ENCODE results near the gene STIM2.

The STIM2 gene

DNA sequence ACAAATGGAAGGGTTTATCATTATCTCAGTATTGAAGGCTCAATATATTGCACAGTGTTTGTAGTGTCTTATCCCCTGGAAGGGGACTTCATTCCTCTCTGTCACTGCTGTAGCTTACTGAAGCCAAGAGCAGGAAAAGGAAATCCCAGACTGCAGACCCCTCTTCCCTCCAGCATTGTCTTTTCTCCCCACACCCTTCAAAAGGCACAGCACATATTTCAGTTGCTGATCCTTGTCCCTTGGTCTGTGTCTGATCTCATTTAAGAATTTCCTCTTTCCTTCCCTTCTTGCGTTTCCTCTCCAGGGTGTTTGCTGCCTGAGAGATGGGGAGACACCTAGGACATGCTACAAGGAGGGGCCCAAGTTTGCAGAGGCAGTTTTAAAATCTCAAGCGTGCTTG, 40.1 kb downstream of the STIM2 start:
- no peak for DNase-seq (ENCODE audit: low read depth, low spot score)

DNA sequence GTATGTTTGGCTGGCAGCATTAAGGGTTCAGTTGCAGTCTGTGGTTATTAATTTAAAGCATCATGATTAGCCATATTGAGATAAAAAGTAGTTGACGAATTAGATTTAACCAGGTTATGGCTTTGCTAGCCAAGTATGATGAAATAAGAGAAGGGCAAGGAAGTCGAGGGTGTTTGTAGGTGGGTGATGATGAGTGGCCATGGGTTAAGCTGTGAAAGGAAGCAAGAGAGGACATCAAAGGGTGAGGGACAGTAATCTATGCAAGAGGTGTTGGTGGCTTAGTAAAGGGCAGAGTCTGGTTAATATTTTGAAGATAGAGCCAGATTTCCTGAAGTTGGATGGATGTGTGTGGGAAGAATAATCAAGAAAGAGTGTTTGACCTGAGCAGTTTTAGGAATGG, 44.5 kb downstream of the STIM2 start:
- DNase-seq (ENCODE audit: low read depth, low spot score), result no peak

DNA sequence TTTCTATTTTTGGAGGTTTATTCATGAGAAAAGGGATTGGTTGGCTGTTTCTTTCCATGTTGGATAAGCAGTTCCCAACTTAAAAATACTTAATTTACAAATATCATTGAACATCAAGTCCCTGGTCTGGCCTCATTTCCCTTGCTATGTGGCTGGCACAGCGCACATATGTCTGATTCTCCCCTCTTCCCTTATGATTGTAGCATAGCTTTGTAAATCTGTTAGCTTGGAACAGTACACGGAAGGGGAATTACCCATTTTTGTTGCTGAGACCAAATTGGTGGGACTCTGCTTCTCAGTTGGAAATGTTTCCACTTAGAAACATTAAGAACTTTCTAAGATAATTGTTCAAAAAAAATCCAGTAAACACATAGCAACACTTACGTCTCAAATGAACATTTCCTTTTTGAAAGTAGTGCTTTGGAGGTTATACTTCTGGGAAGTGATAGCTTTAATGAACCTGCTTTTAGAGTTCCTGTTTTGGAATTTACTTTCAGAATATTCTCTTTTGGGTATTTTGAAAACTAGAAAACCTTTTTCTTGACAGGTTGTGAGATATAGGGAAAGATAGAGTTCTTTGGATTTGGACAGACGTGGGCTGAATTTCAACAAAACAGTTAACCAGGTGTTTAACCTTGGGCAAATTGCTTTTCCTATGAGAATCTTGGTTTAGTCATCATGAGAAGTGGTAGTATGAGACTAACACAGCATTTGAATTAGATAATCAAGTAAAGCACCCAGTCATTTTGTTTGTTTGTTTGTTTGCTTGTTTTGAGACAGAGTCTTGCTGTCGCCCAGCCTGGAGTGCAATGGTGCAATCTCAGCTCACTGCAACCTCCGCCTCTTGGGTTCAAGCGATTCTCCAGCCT, 47.3 kb downstream of the STIM2 start:
- DNase-seq (ENCODE audit: low read depth, low spot score), result no peak

DNA sequence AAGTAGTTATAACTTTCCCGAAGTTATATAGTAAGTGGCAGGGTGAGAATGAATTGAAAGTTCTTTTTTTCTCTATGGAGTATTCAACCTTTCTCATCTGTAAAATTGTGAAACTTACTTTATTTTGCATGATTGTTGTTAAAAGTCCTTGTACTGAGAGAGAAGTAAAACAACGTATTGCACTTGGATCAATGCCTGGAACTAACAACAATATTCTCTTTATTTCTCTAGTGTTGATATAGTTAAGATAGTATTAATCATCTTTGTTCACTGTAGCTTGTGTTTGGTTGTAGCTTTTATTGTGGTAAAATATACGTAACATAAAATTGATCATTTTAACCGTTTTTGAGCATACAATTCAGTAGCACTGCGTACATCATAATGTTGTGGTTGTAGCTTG, 48.7 kb downstream of the STIM2 start:
- DNase-seq (ENCODE audit: low read depth, low spot score), result no peak

- no peak for DNase-seq (ENCODE audit: low read depth, low spot score)
Measured at GRCh38 chr4:26911254-26911653, 50.6 kb downstream of the STIM2 start.

- no peak for DNase-seq (ENCODE audit: low read depth, low spot score)
Measured at GRCh38 chr4:26912069-26912468, 51.4 kb downstream of the STIM2 start.

- peak; percentile 6 for DNase-seq (ENCODE audit: low read depth, low spot score)
Measured at GRCh38 chr4:26912810-26913209, 52.2 kb downstream of the STIM2 start.

DNA sequence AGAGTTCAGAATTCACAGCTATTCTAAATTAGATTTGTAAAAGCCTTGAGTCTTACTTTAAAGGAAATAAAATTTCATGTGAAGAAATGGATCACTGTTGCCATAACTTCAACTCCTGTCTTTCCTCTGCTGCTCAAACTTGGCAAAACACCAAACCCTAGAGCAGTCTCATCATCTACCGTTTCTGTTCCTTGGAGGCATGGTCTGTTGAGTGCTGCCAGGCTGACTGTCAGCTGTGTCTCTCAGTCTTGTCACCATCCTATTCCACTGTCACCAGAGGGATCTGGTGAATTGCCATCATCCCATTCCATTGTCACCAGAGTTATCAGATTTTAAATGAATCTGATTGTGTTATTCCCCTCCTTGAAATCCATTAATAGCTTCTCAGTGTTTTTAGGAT, 55.6 kb downstream of the STIM2 start:
- no peak for DNase-seq (ENCODE audit: low read depth, low spot score)

DNA sequence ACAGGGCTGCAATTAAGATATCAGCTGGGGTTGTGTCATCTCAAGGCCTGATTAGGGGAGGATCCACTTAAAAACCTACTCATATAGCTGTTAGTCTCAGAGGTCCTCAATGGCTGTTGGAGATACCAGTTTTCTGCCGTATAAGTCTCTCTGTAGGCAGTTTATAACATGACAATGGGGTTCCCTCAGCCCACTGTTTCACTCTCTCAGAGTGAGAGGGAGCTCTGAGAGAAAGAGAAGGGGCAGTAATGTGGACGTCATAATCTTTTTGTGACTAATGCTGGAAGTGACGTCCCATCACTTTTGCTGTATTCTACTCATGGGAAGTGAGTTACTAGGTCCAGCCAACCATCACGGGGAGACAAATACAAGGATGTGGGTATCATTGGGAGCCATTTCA, 70.3 kb downstream of the STIM2 start:
- DNase-seq (ENCODE audit: low read depth, low spot score), result no peak

- DNase-seq (ENCODE audit: low read depth, low spot score), result no peak
Measured at GRCh38 chr4:26931451-26931850, 70.8 kb downstream of the STIM2 start.

DNA sequence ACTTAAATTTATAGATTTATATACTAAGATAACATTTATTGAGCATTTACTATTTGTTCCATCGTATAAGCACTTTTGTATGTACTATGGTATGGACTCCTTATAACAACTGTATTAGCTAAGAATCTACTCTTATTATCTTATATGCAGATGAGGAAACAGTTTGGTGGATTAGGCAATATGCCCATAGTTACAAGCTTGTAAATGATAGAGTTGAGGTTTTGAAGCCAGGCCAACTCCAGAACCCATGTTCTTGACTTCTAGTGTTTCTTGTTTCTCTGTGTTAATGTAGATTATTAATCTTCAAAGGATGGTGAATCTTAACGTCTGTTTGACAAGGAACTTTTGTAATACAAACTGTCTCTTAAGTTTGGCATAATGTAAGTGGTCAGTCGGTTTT, 71.3 kb downstream of the STIM2 start:
- no peak for DNase-seq (ENCODE audit: low read depth, low spot score)

- DNase-seq (ENCODE audit: low read depth, low spot score), result no peak
Measured at GRCh38 chr4:26935397-26935796, 74.8 kb downstream of the STIM2 start.

DNA sequence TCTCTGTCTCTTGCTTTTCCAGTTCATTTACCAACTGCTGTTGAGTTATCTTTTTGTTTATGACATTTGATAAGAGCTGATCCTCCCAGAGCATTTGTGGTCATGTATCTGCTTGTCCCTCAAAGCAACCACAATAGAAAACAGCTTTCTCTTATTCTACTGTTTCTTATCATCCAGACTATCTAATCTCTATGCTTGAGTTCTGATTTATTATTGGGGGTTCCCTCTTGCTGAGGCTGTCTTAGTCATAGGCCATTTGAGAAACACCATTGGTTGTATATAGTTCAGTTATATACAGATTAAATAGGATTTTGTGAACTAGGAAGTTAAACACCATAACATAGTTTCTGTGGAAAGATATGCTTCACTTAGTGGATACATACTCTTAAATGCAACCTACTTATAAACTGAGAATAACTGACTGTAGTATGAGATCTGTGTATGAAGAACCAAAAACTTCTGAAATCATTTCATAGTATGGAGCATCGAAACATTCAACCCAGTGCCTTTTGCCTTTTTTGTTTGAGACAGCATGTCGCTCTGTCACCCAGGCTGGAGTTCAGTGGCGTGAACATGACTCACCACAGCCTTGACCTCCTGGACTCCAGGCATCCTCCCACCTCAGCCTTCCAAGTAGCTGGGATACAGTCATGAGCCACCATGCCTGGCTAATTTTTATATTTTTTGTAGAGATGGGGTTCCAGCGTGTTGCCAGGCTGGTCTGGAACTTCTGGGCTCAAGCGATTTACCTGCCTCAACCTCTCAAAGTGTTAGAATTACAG, 75.8 kb downstream of the STIM2 start:
- no peak for DNase-seq (ENCODE audit: low read depth, low spot score)

GRCh38 chr4:26937139-26937538, 76.5 kb downstream of the STIM2 start:
- no peak for DNase-seq (ENCODE audit: low read depth, low spot score)

GRCh38 chr4:26937567-26937966, 76.9 kb downstream of the STIM2 start:
- no peak for DNase-seq (ENCODE audit: low read depth, low spot score)

DNA sequence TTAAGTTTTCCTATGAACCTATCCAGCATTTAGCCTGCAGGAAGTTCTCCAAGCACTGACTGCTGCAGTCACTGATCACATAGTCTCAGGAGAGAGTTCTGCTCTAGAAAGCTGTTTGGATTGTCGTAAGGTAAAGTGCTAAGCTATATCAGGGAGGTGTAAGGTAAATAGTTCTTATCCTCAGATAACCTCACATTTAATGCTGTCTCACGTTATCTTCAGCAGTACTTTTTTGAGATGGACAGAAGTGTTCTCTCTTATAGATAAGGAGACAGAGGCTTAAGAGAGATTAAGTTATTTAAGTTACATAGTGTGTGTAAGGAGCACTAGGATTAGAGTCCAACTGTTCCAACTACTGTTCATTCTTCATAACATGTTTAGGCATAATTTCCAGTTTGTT, 77.9 kb downstream of the STIM2 start:
- DNase-seq (ENCODE audit: low read depth, low spot score), result no peak

DNA sequence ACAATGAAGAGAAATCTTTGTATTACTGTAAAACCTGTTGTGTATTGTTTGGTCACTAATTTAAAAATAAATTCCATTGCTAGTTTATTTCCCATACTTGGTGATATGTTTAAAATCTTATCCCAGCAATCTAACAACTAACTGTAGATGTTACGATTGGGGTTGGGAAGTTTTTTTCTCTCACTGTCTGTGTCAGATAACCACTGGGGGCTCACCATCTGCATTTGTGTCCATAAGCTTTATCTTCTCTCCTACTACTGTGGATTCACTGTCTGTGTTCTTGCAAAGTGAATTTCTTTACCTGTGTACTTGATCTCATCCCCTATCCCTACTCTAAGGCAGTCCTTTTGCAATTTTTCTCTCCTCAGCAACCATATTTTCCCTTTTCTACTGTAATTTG, 81.3 kb downstream of the STIM2 start:
- no peak for DNase-seq (ENCODE audit: low read depth, low spot score)

DNA sequence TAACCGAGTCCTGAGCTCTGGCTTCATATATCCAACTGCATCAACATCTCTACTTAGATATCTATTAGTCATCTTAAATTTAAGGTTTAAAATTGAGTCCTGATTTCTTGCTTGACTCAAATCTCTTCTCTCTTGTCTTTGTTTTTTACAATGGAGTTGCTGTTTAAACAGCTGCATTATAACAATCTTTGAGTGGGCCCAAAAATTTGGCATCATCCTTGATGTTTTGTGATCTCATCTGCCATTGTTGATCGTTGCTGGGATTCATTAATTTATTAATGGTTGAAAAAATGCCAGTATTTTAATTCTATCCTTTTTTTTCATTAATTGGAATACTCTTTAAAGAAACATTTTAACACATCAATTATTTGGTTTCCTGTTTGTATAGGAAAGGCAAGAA, 82.2 kb downstream of the STIM2 start:
- no peak for DNase-seq (ENCODE audit: low read depth, low spot score)

DNA sequence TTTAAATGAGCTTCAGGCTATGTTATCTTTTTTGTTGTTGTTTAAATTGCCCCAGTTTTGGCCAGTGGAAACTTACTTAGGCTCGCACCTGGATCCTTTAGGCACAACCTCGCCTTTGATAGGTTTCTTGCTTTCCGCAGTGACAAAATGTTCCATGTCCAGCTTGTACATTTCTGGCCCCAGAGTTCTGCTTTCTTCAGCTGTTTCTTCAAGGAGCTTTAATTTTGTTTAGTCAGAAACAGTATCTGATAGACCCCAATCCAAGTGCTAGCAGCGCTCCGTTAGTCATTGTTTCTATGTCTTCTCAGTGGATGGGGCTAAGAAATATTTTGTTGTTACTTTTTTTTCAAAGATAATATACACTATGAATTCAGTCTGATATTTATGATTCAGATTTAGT, 82.8 kb downstream of the STIM2 start:
- DNase-seq (ENCODE audit: low read depth, low spot score), result no peak

DNA sequence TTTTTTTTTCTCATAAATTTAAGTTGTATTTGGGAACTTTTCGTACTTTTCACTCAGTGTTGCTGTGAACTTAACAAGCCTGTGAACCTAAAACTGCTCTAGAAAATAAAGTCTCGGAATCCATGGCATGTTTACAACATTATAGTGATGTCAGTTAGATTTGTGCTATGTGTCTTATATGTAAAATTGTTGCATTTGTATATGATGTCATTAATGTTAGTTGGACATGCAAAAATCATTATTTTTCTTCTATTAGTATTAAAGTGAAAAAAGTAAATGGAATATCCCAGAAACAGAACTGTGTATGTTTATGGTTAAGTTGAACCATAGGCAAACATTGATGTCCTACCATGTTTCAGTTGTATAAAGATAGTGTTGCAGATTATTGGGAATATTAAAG, 85.2 kb downstream of the STIM2 start:
- no peak for DNase-seq (ENCODE audit: low read depth, low spot score)

- DNase-seq (ENCODE audit: low read depth, low spot score), result no peak
Measured at GRCh38 chr4:26947318-26947717, 86.7 kb downstream of the STIM2 start.

- DNase-seq (ENCODE audit: low read depth, low spot score), result no peak
Measured at GRCh38 chr4:26950446-26950845, 89.8 kb downstream of the STIM2 start.

DNA sequence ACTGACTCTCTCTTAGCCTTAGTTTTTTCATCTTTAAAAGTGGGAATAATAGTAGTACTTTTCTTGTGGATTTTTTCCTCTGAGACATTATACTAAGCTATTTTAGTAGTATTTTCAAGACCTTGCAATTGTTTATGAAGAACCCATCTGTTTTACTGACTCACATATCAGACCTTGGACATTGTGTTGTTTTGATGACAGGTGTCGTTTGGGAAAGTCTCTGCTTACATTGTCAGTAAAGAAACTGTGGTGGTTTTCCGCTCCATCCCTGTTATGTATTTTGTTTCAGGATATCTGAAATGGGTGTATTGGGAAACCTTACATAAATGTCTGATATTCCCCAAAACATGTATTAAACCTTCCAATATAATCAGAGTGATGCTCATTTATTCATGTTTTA, 92.2 kb downstream of the STIM2 start:
- DNase-seq (ENCODE audit: low read depth, low spot score), result no peak
